Measurements from ENCODE around the gene HECW1.
"Not testable (repeated sequence)": the region's sequence is repeated elsewhere in the genome, so short reads cannot be mapped to it uniquely, and the experiment has no call there.

The HECW1 gene

GRCh38 chr7:43151076-43151475, 38.6 kb downstream of the HECW1 start:
- no peak for DNase-seq

GRCh38 chr7:43152696-43153095, 40.2 kb downstream of the HECW1 start:
- no peak for DNase-seq

GRCh38 chr7:43155636-43156035, 43.2 kb downstream of the HECW1 start:
- DNase-seq = no peak

GRCh38 chr7:43163885-43164284, 51.4 kb downstream of the HECW1 start:
- no peak for DNase-seq

GRCh38 chr7:43164757-43165156, 52.3 kb downstream of the HECW1 start:
- DNase-seq = no peak

GRCh38 chr7:43166686-43167085, 54.2 kb downstream of the HECW1 start:
- no peak for DNase-seq

GRCh38 chr7:43169076-43169475, 56.6 kb downstream of the HECW1 start:
- DNase-seq = no peak

- DNase-seq = no peak
Observed at GRCh38 chr7:43170571-43170970, 58.1 kb downstream of the HECW1 start.

GRCh38 chr7:43175570-43176200, 63.2 kb downstream of the HECW1 start:
- no peak for DNase-seq

GRCh38 chr7:43179393-43179792, 66.9 kb downstream of the HECW1 start:
- DNase-seq = no peak

- no peak for DNase-seq
Observed at GRCh38 chr7:43192806-43193460, 80.5 kb downstream of the HECW1 start.

GRCh38 chr7:43193893-43194292, 81.4 kb downstream of the HECW1 start:
- no peak for DNase-seq

GRCh38 chr7:43195256-43195655, 82.8 kb downstream of the HECW1 start:
- DNase-seq = no peak

- DNase-seq = no peak
Observed at GRCh38 chr7:43195768-43196167, 83.3 kb downstream of the HECW1 start.

GRCh38 chr7:43196379-43196778, 83.9 kb downstream of the HECW1 start:
- no peak for DNase-seq

- no peak for DNase-seq
Observed at GRCh38 chr7:43198016-43198415, 85.6 kb downstream of the HECW1 start.

- DNase-seq = no peak
Observed at GRCh38 chr7:43198599-43199090, 86.2 kb downstream of the HECW1 start.

- DNase-seq = no peak
Observed at GRCh38 chr7:43199371-43200160, 87.1 kb downstream of the HECW1 start.

GRCh38 chr7:43201912-43202311, 89.5 kb downstream of the HECW1 start:
- no peak for DNase-seq

- no peak for DNase-seq
Observed at GRCh38 chr7:43204081-43204480, 91.6 kb downstream of the HECW1 start.

- no peak for DNase-seq
Observed at GRCh38 chr7:43205171-43205795, 92.8 kb downstream of the HECW1 start.

GRCh38 chr7:43208242-43208641, 95.8 kb downstream of the HECW1 start:
- DNase-seq = no peak

GRCh38 chr7:43210539-43210938, 98.1 kb downstream of the HECW1 start:
- not testable (repeated sequence) for DNase-seq

Data from retina (tissue), 1 donor.